GM19372 (cell line): Measurements from ENCODE around the gene MYOG.

ENCODE experiments used
- ATAC-seq: cut with Tn5 transposase; IDR thresholded peaks from one replicate; pipeline ENCODE4 v1.9.1; 2021; ENCODE audit warnings: mild to moderate bottlenecking, low read depth, moderate library complexity; ENCODE audit not compliant: unreplicated experiment

MYOG gene

DNA sequence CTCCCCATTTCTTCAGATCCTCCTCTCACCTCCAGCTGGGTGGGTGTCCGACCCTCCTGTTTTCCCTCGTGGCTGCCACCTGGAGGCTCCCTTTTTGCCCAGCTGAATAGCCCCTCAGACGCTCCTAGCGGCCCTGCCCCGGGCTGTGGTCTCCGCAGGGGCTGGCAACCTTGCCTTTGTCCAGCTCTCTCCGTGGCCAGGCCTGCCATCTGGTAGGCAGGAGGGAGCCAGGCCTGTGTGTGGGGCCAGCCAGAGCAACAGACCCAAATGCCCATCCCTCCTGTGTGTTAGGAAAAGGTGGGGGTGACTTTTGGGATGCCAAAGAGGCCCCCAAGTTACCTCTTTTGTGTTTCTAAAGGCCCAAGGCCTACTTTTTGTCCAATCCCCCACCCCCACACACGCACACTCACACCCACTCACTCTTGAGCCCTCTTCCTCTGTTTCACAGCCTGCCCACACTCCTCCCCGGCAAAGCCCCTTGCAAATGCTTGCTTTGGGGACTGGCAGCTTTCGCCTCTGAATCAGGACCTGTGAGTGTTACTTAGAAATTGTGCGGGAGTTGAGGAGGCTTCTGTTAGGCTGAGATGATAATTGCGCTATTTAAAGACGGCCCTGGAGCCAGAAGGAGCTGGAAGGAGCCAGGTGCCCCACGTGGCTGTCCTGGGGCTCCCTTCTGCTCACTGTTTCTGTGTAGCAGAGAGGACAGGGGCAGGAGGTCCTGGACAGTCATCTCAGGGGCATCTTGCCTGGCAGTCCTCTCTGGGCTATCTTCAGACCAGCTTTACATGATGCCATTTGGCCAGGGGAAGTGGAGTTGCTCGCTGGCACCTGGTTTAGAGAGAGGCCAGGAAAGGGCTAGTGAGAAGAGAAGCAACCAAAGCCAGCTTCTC, 50.5 kb downstream of the MYOG start:
- no peak for ATAC-seq

DNA sequence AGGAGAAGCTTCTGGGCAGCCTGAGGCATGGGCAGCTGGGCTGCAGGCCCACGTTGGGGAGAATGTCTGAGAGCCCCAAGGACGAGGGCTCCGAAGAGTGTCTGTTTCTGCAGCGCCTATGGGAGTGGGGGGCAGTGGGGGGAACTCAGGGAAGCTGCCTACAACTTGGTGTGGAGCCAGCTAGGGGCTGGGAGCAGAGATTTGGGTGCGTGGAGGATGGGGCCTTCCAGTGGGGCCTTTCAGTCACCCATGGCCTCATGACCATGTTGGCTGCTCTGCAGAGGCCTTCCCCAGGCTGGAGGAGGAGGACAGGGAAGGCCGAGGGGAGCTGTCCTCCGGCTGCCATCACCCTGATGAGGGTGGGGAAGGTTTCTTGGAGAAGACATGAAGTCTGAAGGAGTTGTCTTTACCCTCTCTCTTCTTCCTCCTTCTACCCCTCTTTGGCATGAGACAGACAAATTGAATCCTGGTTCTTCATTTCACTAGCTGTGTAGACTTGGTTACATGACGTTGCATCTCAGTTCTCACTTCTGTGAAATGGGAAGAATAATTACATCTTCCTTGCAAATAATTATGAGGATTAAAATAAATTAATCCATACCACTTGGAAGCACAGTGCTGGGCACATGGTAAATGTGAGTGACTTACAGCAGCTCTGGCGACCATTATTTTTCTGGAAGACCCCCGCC, 51.2 kb downstream of the MYOG start:
- no peak for ATAC-seq

DNA sequence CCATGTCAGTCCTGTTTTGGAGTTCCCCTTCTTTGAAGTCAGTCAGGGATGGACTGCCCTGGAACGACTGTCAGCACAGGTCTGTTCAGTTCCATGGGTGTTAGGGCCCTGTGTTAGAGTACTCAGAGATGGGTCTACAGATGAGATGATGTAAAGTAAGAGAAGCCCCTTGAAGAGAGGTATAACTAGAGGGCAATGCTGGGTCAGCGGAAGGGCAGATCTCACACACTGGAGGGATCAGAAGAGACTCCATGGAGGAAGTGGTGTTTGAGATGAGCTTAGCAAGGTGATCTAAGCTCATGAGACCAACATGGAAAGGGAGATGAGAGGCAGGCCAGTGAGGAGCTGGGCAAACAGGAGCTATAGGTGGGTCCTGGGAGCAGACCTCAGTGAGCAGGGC, 51.9 kb downstream of the MYOG start:
- ATAC-seq: no peak

DNA sequence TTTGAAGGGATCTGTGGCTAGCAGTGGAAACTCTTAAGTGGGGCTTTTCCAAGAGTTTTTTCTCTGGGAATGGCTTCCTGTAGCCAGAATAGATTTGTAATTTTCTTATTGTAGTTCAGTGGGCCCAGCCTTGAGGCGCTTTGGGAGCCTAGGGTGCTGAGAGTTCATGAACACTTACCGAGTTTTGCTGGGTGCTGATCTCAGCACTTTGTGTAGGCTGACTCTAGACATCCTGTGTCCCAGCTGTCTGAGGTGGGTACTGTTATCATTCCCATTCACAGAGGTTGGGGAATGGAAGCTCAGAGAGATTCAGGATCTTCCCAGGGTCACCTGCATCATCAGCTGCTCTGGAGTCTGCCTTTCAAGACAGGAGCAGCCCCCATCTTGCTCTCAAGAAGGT, 52.5 kb downstream of the MYOG start:
- ATAC-seq: no peak
